HEK293 (cell line): ENCODE data around the gene PITPNB.

Experiments
- CTCF ChIA-PET: fragments of 350-600 bp; formaldehyde crosslinking; extraction: SDS; loops from one replicate; lab custom pipeline; 2021; ENCODE audit warnings: antibody characterized with exemption; lab: Yijun Ruan, JAX
- POLR2A ChIA-PET: fragments of 300-600 bp; formaldehyde crosslinking; extraction: SDS; loops from one replicate; lab custom pipeline; 2020; ENCODE audit warnings: antibody characterized with exemption, inconsistent platforms; lab: Yijun Ruan, JAX
- H3K27ac ChIP-seq: fragments of 200-500 bp; sonication (Bioruptor generic); 2 replicates; pipeline ENCODE4 v1.5.1; 2014; ENCODE audit warnings: low read depth, low read length, control low read depth, inconsistent platforms; ENCODE audit errors: extremely low read depth
- H3K36me3 ChIP-seq, 2 experiments: fragments of 200-500 bp in 1 of 2; sonication (Bioruptor generic) in 1 of 2; 1 replicate in 1 of 2; 2 replicates in 1 of 2; pipeline ENCODE4 v1.5.1; 2014 to 2017; ENCODE audit warnings: inconsistent platforms in 2 of 2, low read length in 2 of 2; ENCODE audit not compliant: control insufficient read depth in 2 of 2, insufficient read depth in 1 of 2
- H3K4me1 ChIP-seq: fragments of 200-500 bp; sonication (Bioruptor generic); 2 replicates; pipeline ENCODE4 v1.5.1; 2014; ENCODE audit warnings: mild to moderate bottlenecking, low read length, inconsistent platforms; ENCODE audit not compliant: control insufficient read depth, insufficient read depth
- H3K4me3 ChIP-seq: 2 replicates; pipeline ENCODE4 v1.5.1; 2011; ENCODE audit warnings: low read depth, mild to moderate bottlenecking, control low read depth, low read length, moderate library complexity
- H3K9me3 ChIP-seq: fragments of 200-500 bp; sonication (Bioruptor generic); 2 replicates; pipeline ENCODE4 v1.5.1; 2014; ENCODE audit warnings: low read depth, low read length, inconsistent platforms; ENCODE audit not compliant: control insufficient read depth, insufficient read depth
- CTCF ChIP-seq: fragments of 450-650 bp; formaldehyde crosslinking; IDR thresholded peaks from 2 replicates; pipeline ENCODE4 v1.5.1; 2016; ENCODE audit warnings: missing biosample characterization, missing genetic modification characterization
- GFI1B ChIP-seq: fragments of 450-650 bp; formaldehyde crosslinking; IDR thresholded peaks from 2 replicates; pipeline ENCODE4 v1.5.1; 2016; ENCODE audit warnings: missing biosample characterization, missing genetic modification characterization
- GLIS2 ChIP-seq: fragments of 450-650 bp; formaldehyde crosslinking; IDR thresholded peaks from 2 replicates; pipeline ENCODE4 v1.5.1; 2016; ENCODE audit warnings: missing biosample characterization, missing genetic modification characterization
- KLF10 ChIP-seq: fragments of 450-650 bp; IDR thresholded peaks from 2 replicates; pipeline ENCODE4 v1.5.1; 2018; ENCODE audit warnings: missing biosample characterization, mild to moderate bottlenecking, missing genetic modification characterization
- ZBTB20 ChIP-seq: fragments of 450-650 bp; formaldehyde crosslinking; IDR thresholded peaks from 2 replicates; pipeline ENCODE4 v1.5.1; 2016; ENCODE audit warnings: missing biosample characterization, missing genetic modification characterization
- ZBTB49 ChIP-seq: fragments of 450-650 bp; formaldehyde crosslinking; IDR thresholded peaks from 2 replicates; pipeline ENCODE4 v1.5.1; 2016; ENCODE audit warnings: missing biosample characterization, missing genetic modification characterization, low read depth
- ZIC2 ChIP-seq: fragments of 450-650 bp; formaldehyde crosslinking; IDR thresholded peaks from 2 replicates; pipeline ENCODE4 v1.5.1; 2016; ENCODE audit warnings: missing biosample characterization, missing genetic modification characterization
- ZNF292 ChIP-seq: fragments of 450-650 bp; formaldehyde crosslinking; IDR thresholded peaks from 2 replicates; pipeline ENCODE4 v1.5.1; 2016; ENCODE audit warnings: low read depth, missing biosample characterization, missing genetic modification characterization, borderline replicate concordance
- ZNF335 ChIP-seq: fragments of 450-650 bp; formaldehyde crosslinking; conservative IDR thresholded peaks from 2 replicates; pipeline ENCODE4 v1.5.1; 2016; ENCODE audit warnings: missing biosample characterization, missing genetic modification characterization
- ZNF341 ChIP-seq: fragments of 450-650 bp; formaldehyde crosslinking; IDR thresholded peaks from 2 replicates; pipeline ENCODE4; 2016; ENCODE audit warnings: low read depth, missing biosample characterization, missing genetic modification characterization
- ZNF398 ChIP-seq: fragments of 450-650 bp; formaldehyde crosslinking; IDR thresholded peaks from 2 replicates; pipeline ENCODE4 v1.5.1; 2017; ENCODE audit warnings: missing biosample characterization, missing genetic modification characterization
- ZNF596 ChIP-seq: fragments of 450-650 bp; IDR thresholded peaks from 2 replicates; pipeline ENCODE4 v1.5.0; 2018; ENCODE audit warnings: missing biosample characterization, mild to moderate bottlenecking, missing genetic modification characterization, moderate library complexity
- ZNF624 ChIP-seq: fragments of 450-650 bp; formaldehyde crosslinking; IDR thresholded peaks from 2 replicates; pipeline ENCODE4 v1.5.1; 2017; ENCODE audit warnings: missing biosample characterization, missing genetic modification characterization
- ZNF654 ChIP-seq: fragments of 450-650 bp; formaldehyde crosslinking; IDR thresholded peaks from 2 replicates; pipeline ENCODE4 v1.5.1; 2016; ENCODE audit warnings: low read depth, missing biosample characterization, missing genetic modification characterization
- ZNF707 ChIP-seq: fragments of 450-650 bp; formaldehyde crosslinking; IDR thresholded peaks from 2 replicates; pipeline ENCODE4 v1.5.1; 2016; ENCODE audit warnings: missing biosample characterization, missing genetic modification characterization
- ZSCAN5A ChIP-seq: fragments of 450-650 bp; formaldehyde crosslinking; IDR thresholded peaks from 2 replicates; pipeline ENCODE4 v1.5.1; 2016; ENCODE audit warnings: missing biosample characterization, missing genetic modification characterization
- TF ChIP-seq, protein P1 (sequence below): fragments of 450-650 bp; formaldehyde crosslinking; IDR thresholded peaks from 2 replicates; pipeline ENCODE4 v1.5.1; 2016; ENCODE audit warnings: missing biosample characterization, missing genetic modification characterization
- TF ChIP-seq, protein P2 (sequence below): fragments of 450-650 bp; formaldehyde crosslinking; IDR thresholded peaks from 2 replicates; pipeline ENCODE4 v1.5.1; 2016; ENCODE audit warnings: missing biosample characterization, missing genetic modification characterization
- TF ChIP-seq, protein P3 (sequence below): fragments of 450-650 bp; formaldehyde crosslinking; IDR thresholded peaks from 2 replicates; pipeline ENCODE4 v1.5.1; 2016; ENCODE audit warnings: missing biosample characterization, missing genetic modification characterization

Gene PITPNB

GRCh38 chr22:27805841-27806240 lies 113.2 kb downstream of the PITPNB start (continued):
- TF ChIP-seq ZNF292 (tag by site-specific recombination): no peak
- no peak for TF ChIP-seq ZNF707 (tag by site-specific recombination)

DNA sequence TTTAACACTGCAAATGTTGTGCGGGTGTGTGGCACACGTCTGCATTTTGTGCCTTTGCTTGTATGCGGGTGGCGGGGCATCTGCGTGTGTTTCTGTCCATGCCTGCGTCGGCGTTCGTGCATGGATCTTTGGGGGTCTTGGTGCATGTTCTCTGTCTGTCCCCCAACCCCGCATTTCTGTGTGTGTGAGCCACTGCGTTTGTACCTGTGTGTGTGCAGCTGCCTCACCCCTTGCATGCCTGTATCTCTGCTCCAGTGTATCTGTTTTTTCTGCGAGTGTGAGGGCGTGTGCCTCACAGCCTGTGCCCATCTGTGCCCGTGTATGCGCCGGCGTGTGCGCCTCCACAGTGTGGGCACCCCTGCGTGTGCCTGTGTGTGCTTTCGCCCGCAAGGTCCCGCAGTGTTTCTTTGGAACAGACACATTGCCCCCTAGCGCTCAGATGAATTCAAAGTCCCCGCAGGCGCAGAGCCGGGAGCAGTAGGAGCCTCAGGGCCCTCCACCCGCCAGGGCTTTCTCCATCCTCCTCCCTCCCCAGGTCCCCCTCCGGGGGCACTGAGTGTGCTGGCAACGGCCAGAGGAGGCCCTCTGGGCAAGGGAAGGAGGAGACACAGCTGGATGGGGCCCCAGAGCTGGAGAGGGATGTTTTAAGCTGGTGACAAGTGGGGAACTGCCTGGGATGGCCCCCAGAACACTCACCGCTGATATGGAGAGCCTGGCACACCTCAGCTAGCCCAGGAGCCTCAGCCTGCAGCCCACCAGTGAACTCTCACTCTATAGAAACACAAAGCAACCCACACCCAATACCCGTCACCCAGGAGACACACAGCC lies 114.4 kb downstream of the PITPNB start:
- H3K36me3 ChIP-seq: no peaks in the 10 kb centered on the region
- CTCF ChIA-PET: interaction anchor here (0.6 to 1.1 kb wide), 13 partner anchors 8 to 1126 kb away, joined by 3 to 7 read pairs (median 3); no protein-coding TSS in a partner anchor
- no peak overlapping the region for H3K27ac ChIP-seq
- POLR2A ChIA-PET: no interaction called here
- H3K4me3 ChIP-seq: no peak overlapping the region
- H3K9me3 ChIP-seq: no peaks in the 10 kb centered on the region
- H3K4me1 ChIP-seq: 0 out of 2 replicates have a peak, but pooled peaks cover 5% of the 10 kb centered on the region
- TF ChIP-seq ZNF624 (tag by site-specific recombination) (no peak), ZBTB20 (tag by site-specific recombination) (no peak), KLF10 (tag by site-specific recombination) (no peak), CTCF (tag by site-specific recombination) (peak; percentile 79), ZIC2 (tag by site-specific recombination) (peak; percentile 90), ZNF398 (peak; percentile 92), ZNF335 (tag by site-specific recombination) (peak; percentile 91), ZNF596 (tag by site-specific recombination) (no peak), GLIS2 (tag by site-specific recombination) (peak; percentile 72; the same call in 1 of the 2 replicates), ZNF654 (tag by site-specific recombination) (peak; percentile 73), ZNF341 (tag by site-specific recombination) (no peak), ZBTB49 (tag by site-specific recombination) (no peak), GFI1B (tag by site-specific recombination) (no peak), ZNF292 (tag by site-specific recombination) (no peak), ZSCAN5A (tag by site-specific recombination) (no peak)
- TF ChIP-seq, protein P1, sequence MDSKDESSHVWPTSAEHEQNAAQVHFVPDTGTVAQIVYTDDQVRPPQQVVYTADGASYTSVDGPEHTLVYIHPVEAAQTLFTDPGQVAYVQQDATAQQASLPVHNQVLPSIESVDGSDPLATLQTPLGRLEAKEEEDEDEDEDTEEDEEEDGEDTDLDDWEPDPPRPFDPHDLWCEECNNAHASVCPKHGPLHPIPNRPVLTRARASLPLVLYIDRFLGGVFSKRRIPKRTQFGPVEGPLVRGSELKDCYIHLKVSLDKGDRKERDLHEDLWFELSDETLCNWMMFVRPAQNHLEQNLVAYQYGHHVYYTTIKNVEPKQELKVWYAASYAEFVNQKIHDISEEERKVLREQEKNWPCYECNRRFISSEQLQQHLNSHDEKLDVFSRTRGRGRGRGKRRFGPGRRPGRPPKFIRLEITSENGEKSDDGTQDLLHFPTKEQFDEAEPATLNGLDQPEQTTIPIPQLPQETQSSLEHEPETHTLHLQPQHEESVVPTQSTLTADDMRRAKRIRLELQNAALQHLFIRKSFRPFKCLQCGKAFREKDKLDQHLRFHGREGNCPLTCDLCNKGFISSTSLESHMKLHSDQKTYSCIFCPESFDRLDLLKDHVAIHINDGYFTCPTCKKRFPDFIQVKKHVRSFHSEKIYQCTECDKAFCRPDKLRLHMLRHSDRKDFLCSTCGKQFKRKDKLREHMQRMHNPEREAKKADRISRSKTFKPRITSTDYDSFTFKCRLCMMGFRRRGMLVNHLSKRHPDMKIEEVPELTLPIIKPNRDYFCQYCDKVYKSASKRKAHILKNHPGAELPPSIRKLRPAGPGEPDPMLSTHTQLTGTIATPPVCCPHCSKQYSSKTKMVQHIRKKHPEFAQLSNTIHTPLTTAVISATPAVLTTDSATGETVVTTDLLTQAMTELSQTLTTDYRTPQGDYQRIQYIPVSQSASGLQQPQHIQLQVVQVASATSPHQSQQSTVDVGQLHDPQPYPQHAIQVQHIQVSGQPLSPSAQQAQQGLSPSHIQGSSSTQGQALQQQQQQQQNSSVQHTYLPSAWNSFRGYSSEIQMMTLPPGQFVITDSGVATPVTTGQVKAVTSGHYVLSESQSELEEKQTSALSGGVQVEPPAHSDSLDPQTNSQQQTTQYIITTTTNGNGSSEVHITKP (tag by site-specific recombination): peak; percentile 94
- TF ChIP-seq, protein P2, sequence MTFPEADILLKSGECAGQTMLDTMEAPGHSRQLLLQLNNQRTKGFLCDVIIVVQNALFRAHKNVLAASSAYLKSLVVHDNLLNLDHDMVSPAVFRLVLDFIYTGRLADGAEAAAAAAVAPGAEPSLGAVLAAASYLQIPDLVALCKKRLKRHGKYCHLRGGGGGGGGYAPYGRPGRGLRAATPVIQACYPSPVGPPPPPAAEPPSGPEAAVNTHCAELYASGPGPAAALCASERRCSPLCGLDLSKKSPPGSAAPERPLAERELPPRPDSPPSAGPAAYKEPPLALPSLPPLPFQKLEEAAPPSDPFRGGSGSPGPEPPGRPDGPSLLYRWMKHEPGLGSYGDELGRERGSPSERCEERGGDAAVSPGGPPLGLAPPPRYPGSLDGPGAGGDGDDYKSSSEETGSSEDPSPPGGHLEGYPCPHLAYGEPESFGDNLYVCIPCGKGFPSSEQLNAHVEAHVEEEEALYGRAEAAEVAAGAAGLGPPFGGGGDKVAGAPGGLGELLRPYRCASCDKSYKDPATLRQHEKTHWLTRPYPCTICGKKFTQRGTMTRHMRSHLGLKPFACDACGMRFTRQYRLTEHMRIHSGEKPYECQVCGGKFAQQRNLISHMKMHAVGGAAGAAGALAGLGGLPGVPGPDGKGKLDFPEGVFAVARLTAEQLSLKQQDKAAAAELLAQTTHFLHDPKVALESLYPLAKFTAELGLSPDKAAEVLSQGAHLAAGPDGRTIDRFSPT: peak; percentile 78; the same call in 1 of the 2 replicates
- TF ChIP-seq, protein P3, sequence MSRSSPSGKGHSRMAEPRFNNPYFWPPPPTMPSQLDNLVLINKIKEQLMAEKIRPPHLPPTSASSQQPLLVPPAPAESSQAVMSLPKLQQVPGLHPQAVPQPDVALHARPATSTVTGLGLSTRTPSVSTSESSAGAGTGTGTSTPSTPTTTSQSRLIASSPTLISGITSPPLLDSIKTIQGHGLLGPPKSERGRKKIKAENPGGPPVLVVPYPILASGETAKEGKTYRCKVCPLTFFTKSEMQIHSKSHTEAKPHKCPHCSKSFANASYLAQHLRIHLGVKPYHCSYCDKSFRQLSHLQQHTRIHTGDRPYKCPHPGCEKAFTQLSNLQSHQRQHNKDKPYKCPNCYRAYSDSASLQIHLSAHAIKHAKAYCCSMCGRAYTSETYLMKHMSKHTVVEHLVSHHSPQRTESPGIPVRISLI: no peak
